Measurements from ENCODE around the gene RIMS1. TPM values are rescaled to one million over a fixed set of nuclear protein-coding genes. Genes with fewer than 3 reads are reported as not detected.

The RIMS1 gene
- total and polyA plus RNA-seq, 2 donors (not counting 1 experiment from before 2014, with no cell fraction given), result not detected

DNA sequence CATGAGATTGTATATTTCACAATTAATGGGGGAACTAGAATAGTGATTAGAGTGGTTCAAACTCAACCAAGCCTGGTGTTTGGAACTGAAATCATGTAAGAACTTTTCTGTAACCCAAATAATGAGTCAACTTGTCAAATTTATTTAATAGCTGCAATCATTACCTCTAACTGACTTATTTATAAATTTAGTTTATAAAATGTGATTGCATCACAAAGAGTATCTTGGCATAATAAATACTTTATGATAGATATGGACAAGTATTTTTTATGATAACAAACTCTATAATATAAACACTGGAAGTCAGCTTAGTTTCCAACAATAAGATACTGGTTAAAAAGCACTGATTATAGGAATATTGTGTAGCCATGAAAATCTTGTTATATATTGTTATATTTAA, 319.1 kb downstream of the RIMS1 start:
- POLR2A ChIA-PET, result no interaction called here
- H3K4me3 Mint-ChIP-seq, result no peak overlapping the region
- CTCF ChIA-PET, result no interaction called here

DNA sequence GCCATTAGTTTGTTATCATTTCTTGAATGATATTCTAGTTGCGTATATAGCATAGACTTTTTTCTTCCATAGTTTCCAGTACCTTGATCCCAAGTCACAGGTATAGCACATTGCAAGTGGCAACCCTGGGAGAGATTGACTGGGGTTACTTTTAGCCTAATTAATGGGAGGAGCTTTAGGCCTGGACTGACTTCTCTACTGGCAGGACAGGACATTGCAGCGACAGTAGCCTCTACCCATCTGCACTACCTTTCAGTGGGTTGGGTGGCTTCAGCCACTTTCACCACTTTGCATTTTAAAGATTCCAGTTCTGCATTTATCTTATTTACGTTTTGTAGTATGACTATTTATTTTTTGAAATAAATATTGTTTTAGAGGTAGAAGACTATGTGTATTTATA, 320.3 kb downstream of the RIMS1 start:
- no peaks in the 10 kb centered on the region for H3K79me2 ChIP-seq (ENCODE audit: control insufficient read depth, insufficient read depth, low read length)
- intact Hi-C loops (cut with micrococcal nuclease), result no loop called here
- CTCF ChIA-PET, result no interaction called here

More for the DNA sequence above, 319.1 kb downstream of the RIMS1 start:
- Mint-ChIP-seq H3K27me3 (peaks cover under 1% of the 10 kb centered on the region), H3K9me3 (ENCODE audit: insufficient read depth) (no peaks in the 10 kb centered on the region), H3K27ac (no peak overlapping the region), H3K4me1 (no peaks in the 10 kb centered on the region)
- H3K79me2 ChIP-seq (ENCODE audit: control insufficient read depth, insufficient read depth, low read length), result no peaks in the 10 kb centered on the region
- no peaks in the 10 kb centered on the region for H3K4me1 ChIP-seq (ENCODE audit: control insufficient read depth in 2 of 2, insufficient read depth in 2 of 2, low read length in 2 of 2)
- no peak overlapping the region for H2AFZ ChIP-seq (ENCODE audit: insufficient read depth, low read depth, low read length, poor library complexity, severe bottlenecking)
- intact Hi-C loops (cut with micrococcal nuclease), result no loop called here
- H3K9ac ChIP-seq (ENCODE audit: low read length), result no peak overlapping the region
- H4K20me1 ChIP-seq (ENCODE audit: control insufficient read depth, insufficient read depth, low read length, poor library complexity, severe bottlenecking), result no peaks in the 10 kb centered on the region
- no peak overlapping the region for H3K27ac ChIP-seq (ENCODE audit: low read length in 2 of 2)
- H3K9me3 ChIP-seq (ENCODE audit: control extremely low read depth in 1 of 3, control insufficient read depth in 2 of 3, insufficient read depth in 1 of 3, low read length in 2 of 3), result no peaks in the 10 kb centered on the region
- H3K27me3 ChIP-seq (replicated peaks in 1 of 4; ENCODE audit: control extremely low read depth in 1 of 4, control insufficient read depth in 3 of 4, insufficient read depth in 4 of 4, low read length in 3 of 4), result no peaks in the 10 kb centered on the region
- DNase-seq (no peak), ATAC-seq (ENCODE audit: low read depth) (no peak)
- H3K4me3 ChIP-seq (ENCODE audit: control extremely low read depth in 1 of 5, extremely low read depth in 1 of 5, insufficient read depth in 1 of 5, low read depth in 2 of 5, low read length in 4 of 5), result no peak overlapping the region
- no peak for TF ChIP-seq EZH2 (IDR thresholded peaks at IDR 0.05; ENCODE audit: borderline replicate concordance, insufficient read depth, low read depth, low read length, poor library complexity, severe bottlenecking)
- TF ChIP-seq, protein P1, sequence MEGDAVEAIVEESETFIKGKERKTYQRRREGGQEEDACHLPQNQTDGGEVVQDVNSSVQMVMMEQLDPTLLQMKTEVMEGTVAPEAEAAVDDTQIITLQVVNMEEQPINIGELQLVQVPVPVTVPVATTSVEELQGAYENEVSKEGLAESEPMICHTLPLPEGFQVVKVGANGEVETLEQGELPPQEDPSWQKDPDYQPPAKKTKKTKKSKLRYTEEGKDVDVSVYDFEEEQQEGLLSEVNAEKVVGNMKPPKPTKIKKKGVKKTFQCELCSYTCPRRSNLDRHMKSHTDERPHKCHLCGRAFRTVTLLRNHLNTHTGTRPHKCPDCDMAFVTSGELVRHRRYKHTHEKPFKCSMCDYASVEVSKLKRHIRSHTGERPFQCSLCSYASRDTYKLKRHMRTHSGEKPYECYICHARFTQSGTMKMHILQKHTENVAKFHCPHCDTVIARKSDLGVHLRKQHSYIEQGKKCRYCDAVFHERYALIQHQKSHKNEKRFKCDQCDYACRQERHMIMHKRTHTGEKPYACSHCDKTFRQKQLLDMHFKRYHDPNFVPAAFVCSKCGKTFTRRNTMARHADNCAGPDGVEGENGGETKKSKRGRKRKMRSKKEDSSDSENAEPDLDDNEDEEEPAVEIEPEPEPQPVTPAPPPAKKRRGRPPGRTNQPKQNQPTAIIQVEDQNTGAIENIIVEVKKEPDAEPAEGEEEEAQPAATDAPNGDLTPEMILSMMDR (IDR thresholded peaks at IDR 0.05), result no peak
- no peaks in the 10 kb centered on the region for H3K36me3 ChIP-seq (replicated peaks in 1 of 2; ENCODE audit: control extremely low read depth in 1 of 2, control insufficient read depth in 1 of 2, extremely low read depth in 1 of 2, insufficient read depth in 2 of 2, low read length in 1 of 2)
- H3K4me2 ChIP-seq (replicated peaks; ENCODE audit: low read depth, low read length, poor library complexity, severe bottlenecking), result no peak overlapping the region

More for the DNA sequence above, 320.3 kb downstream of the RIMS1 start:
- 100% methylated on average over 1 of the region's 3 CpGs for WGBS (ENCODE audit: insufficient coverage)
- no peak overlapping the region for H3K4me3 Mint-ChIP-seq
- no peak overlapping the region for H3K27ac ChIP-seq (ENCODE audit: low read length in 2 of 2)
- H3K27me3 ChIP-seq (replicated peaks in 1 of 4; ENCODE audit: control extremely low read depth in 1 of 4, control insufficient read depth in 3 of 4, insufficient read depth in 4 of 4, low read length in 3 of 4), result no peaks in the 10 kb centered on the region
- no peak overlapping the region for H3K27ac Mint-ChIP-seq
- POLR2A ChIA-PET, result no interaction called here
- DNase-seq, result no peak
- no peak for ATAC-seq (ENCODE audit: low read depth)
- H3K9me3 Mint-ChIP-seq (ENCODE audit: insufficient read depth), result no peaks in the 10 kb centered on the region
- H3K9ac ChIP-seq (ENCODE audit: low read length), result no peak overlapping the region
- H3K27me3 Mint-ChIP-seq, result peaks cover 4% of the 10 kb centered on the region
- TF ChIP-seq EZH2 (IDR thresholded peaks at IDR 0.05; ENCODE audit: borderline replicate concordance, insufficient read depth, low read depth, low read length, poor library complexity, severe bottlenecking), result no peak
- TF ChIP-seq, protein P1 (IDR thresholded peaks at IDR 0.05), result no peak
- H3K4me2 ChIP-seq (replicated peaks; ENCODE audit: low read depth, low read length, poor library complexity, severe bottlenecking), result no peak overlapping the region
- no peaks in the 10 kb centered on the region for H3K4me1 Mint-ChIP-seq
- no peaks in the 10 kb centered on the region for H3K4me1 ChIP-seq (ENCODE audit: control insufficient read depth in 2 of 2, insufficient read depth in 2 of 2, low read length in 2 of 2)
- H2AFZ ChIP-seq (ENCODE audit: insufficient read depth, low read depth, low read length, poor library complexity, severe bottlenecking), result no peak overlapping the region
- no peaks in the 10 kb centered on the region for H3K9me3 ChIP-seq (ENCODE audit: control extremely low read depth in 1 of 3, control insufficient read depth in 2 of 3, insufficient read depth in 1 of 3, low read length in 2 of 3)
- H3K36me3 ChIP-seq (replicated peaks in 1 of 2; ENCODE audit: control extremely low read depth in 1 of 2, control insufficient read depth in 1 of 2, extremely low read depth in 1 of 2, insufficient read depth in 2 of 2, low read length in 1 of 2), result no peaks in the 10 kb centered on the region
- no peaks in the 10 kb centered on the region for H4K20me1 ChIP-seq (ENCODE audit: control insufficient read depth, insufficient read depth, low read length, poor library complexity, severe bottlenecking)
- H3K4me3 ChIP-seq (ENCODE audit: control extremely low read depth in 1 of 5, extremely low read depth in 1 of 5, insufficient read depth in 1 of 5, low read depth in 2 of 5, low read length in 4 of 5), result no peak overlapping the region

Data from B cell (primary cell).